Aorta (tissue), 5 donors: ENCODE measurements around the gene FNDC4. TPM values are rescaled to one million over a fixed set of nuclear protein-coding genes. Genes with fewer than 3 reads are reported as not detected.
"Not testable (repeated sequence)": the region's sequence is repeated elsewhere in the genome, so short reads cannot be mapped to it uniquely, and the experiment has no call there.

ENCODE experiments used
- ATAC-seq: fragments of 200-7000 bp; cut with Tn5 transposase; one replicate; pipeline ENCODE4 v1.9.1; 2022; ENCODE audit warnings: moderate library complexity; ENCODE audit not compliant: low FRiP score
- DNase-seq, 2 donors: peaks; one replicate each; pipeline ENCODE4 v3.0.0-alpha.2; 2020
- H3K27ac ChIP-seq, 2 donors: one replicate each; pipeline ENCODE4 v1.5.1; 2013; ENCODE audit warnings: low read length in 2 of 2, mild to moderate bottlenecking in 2 of 2, moderate library complexity in 2 of 2, control low read depth in 1 of 2, inconsistent platforms in 1 of 2, low read depth in 1 of 2
- H3K27me3 ChIP-seq, 2 donors: one replicate each; pipeline ENCODE4 v1.6.1; 2013; ENCODE audit warnings: control low read depth in 1 of 2, low read length in 1 of 2, mild to moderate bottlenecking in 1 of 2, moderate library complexity in 1 of 2; ENCODE audit not compliant: insufficient read depth in 2 of 2, control insufficient read depth in 1 of 2
- H3K36me3 ChIP-seq, 2 donors: one replicate each; pipeline ENCODE4 v1.6.1; 2013; ENCODE audit warnings: control low read depth in 1 of 2, low read length in 1 of 2, mild to moderate bottlenecking in 1 of 2; ENCODE audit not compliant: insufficient read depth in 2 of 2, control insufficient read depth in 1 of 2
- H3K4me1 ChIP-seq, 2 donors: one replicate each; pipeline ENCODE4 v1.6.1; 2013; ENCODE audit warnings: low read length in 2 of 2, control low read depth in 1 of 2, mild to moderate bottlenecking in 1 of 2, moderate library complexity in 1 of 2; ENCODE audit not compliant: insufficient read depth in 2 of 2, control insufficient read depth in 1 of 2
- H3K4me3 ChIP-seq, 2 donors: one replicate each; pipeline ENCODE4 v1.5.1; 2013; ENCODE audit warnings: low read length in 2 of 2, control low read depth in 1 of 2, mild to moderate bottlenecking in 1 of 2
- H3K9me3 ChIP-seq: one replicate; pipeline ENCODE4 v1.6.1; 2013; ENCODE audit warnings: mild to moderate bottlenecking, low read length; ENCODE audit not compliant: control insufficient read depth
- WGBS, 2 donors: extraction: QIAGEN DNeasy Blood & Tissue Kit; methylation state at CpG; one replicate each; pipeline ENCODE4 v1.1.7; 2013; 5-methylcytosine and 5-hydroxymethylcytosine counted together
- intact Hi-C, 2 donors: fragments of 100-400 bp; cut with DNase I; formaldehyde crosslinking; loops; one replicate each; pipeline versions ENCODE4 v1.14.2 to v1.15.0; 2022
- long read RNA-seq, 2 donors: library from polyadenylated mRNA; unstranded; transcript quantifications; one replicate each; pipeline ENCODE4 v2.0.0, GENCODE V29; 2020 to 2021
- polyA plus RNA-seq, 2 donors: library from polyadenylated mRNA; stranded (reverse); fragments of 200-250 nt; gene quantifications; one replicate each; pipeline ENCODE4 v1.2.3, GENCODE V29; 2013
- total RNA-seq, 2 donors: library from RNA; stranded (reverse); fragmentation: NEBNext Ultra II Directional; extraction: Animal tissue kit (Norgen Biotek cat#: 25700); gene quantifications; one replicate each; pipeline ENCODE4 v1.2.1, GENCODE V29; 2021
- donor health status: healthy with polysubstance abuse.
- donor health status: Bipolar disorder and iron deficiency.
- donor health status: DM: no; HTN: no; CAD: no.
- donor health status: DM: no; HTN: no; CAD: no.
- donor health status: DM: yes; HTN: yes; CAD: no.

The FNDC4 gene
- total RNA-seq (10 to 100 TPM; 12.1 to 18.6 TPM), polyA plus RNA-seq (10 to 100 TPM; 21.4 to 39.0 TPM)
- long read RNA-seq, donor 1, partial matches to known transcripts, result 6 of 9 reads
- long read RNA-seq, donor 1, other reads (novel, unspliced or antisense), result 1 of 9 reads
- long read RNA-seq, donor 2, transcript FNDC4-201 (7 exons, 1,657 nt), result major isoform, 17 of 25 reads
- long read RNA-seq, donor 2, partial matches to known transcripts, result 2 of 25 reads
- long read RNA-seq, donor 2, other reads (novel, unspliced or antisense), result 6 of 25 reads

GRCh38 chr2:27494944-27495554 is at the start of gene FNDC4:
Gene FNDC4, minus strand, starts transcription at chr2:27495200. Its CDS starts 521 bp downstream, at chr2:27494679.
- Histone ChIP-seq H3K4me3 (peak within 1 kb of the TSS; percentile 82 to 86), H3K27me3 (no peaks in the 10 kb centered on the region), H3K4me1 (no peaks in the 10 kb centered on the region), H3K27ac (peak within 1 kb of the TSS; percentile 14 to 17), H3K9me3 (no peaks in the 10 kb centered on the region), H3K36me3 (no peaks in the 10 kb centered on the region)
- ATAC-seq (no peak), DNase-seq (peak; percentile 50 to 82)
- intact Hi-C loops, result loop anchor here (5.0 to 10.0 kb wide), 3 partner anchors 68 to 130 kb away; partner anchors contain the start of genes CCDC121 (in 1 of the 2), GPN1 (in 1 of the 2), NRBP1 (in 1 of the 2) and ZNF512 (in 1 of the 2)
- WGBS, 2 donors, result 0 to 1% methylated on average over 29 to 70 of the region's 70 CpGs

GRCh38 chr2:27544143-27544821 is 49.3 kb upstream of the FNDC4 start:
- Histone ChIP-seq H3K27me3 (no peaks in the 10 kb centered on the region), H3K4me1 (no peaks in the 10 kb centered on the region), H3K27ac (no peak overlapping the region), H3K4me3 (no peak overlapping the region), H3K36me3 (no peaks in the 10 kb centered on the region), H3K9me3 (no peaks in the 10 kb centered on the region)
- intact Hi-C loops, result no loop called here
- 82 to 83% methylated on average over 5 to 6 of the region's 6 CpGs for WGBS, 2 donors
- ATAC-seq (no peak), DNase-seq (no peak)

- H3K27me3 ChIP-seq, H3K9me3 ChIP-seq, intact Hi-C loops, DNase-seq, ATAC-seq, H3K27ac ChIP-seq, H3K4me3 ChIP-seq, H3K4me1 ChIP-seq, H3K36me3 ChIP-seq: not testable (repeated sequence)
- WGBS, 2 donors, result 91 to 93% methylated on average over 16 to 27 of the region's 35 CpGs
Measured at GRCh38 chr2:27539649-27540048, 44.6 kb upstream of the FNDC4 start.

- H3K27ac ChIP-seq, H3K27me3 ChIP-seq, intact Hi-C loops, H3K36me3 ChIP-seq, H3K9me3 ChIP-seq, H3K4me1 ChIP-seq, DNase-seq, ATAC-seq, H3K4me3 ChIP-seq: not testable (repeated sequence)
- 74 to 86% methylated on average over 4 to 5 of the region's 6 CpGs for WGBS, 2 donors
Measured at GRCh38 chr2:27538839-27539450, 43.9 kb upstream of the FNDC4 start.

GRCh38 chr2:27537287-27537686 is 42.3 kb upstream of the FNDC4 start:
- Histone ChIP-seq H3K27me3 (no peaks in the 10 kb centered on the region), H3K36me3 (no peaks in the 10 kb centered on the region), H3K9me3 (no peaks in the 10 kb centered on the region), H3K27ac (no peak overlapping the region), H3K4me3 (no peak overlapping the region), H3K4me1 (no peaks in the 10 kb centered on the region)
- intact Hi-C loops, result no loop called here
- 8 to 13% methylated on average over 4 of the region's 4 CpGs for WGBS, 2 donors
- ATAC-seq, result no peak
- no peak for DNase-seq

GRCh38 chr2:27531983-27532382 is 37.0 kb upstream of the FNDC4 start:
- 82 to 85% methylated on average over 2 of the region's 2 CpGs for WGBS, 2 donors
- Histone ChIP-seq H3K36me3 (no peaks in the 10 kb centered on the region), H3K4me3 (no peak overlapping the region), H3K27ac (no peak overlapping the region), H3K9me3 (no peaks in the 10 kb centered on the region), H3K4me1 (no peaks in the 10 kb centered on the region), H3K27me3 (no peaks in the 10 kb centered on the region)
- intact Hi-C loops, result no loop called here
- DNase-seq (no peak), ATAC-seq (no peak)

GRCh38 chr2:27527182-27527581 is 32.2 kb upstream of the FNDC4 start:
- DNase-seq, result no peak
- no peaks in the 10 kb centered on the region for H3K27me3 ChIP-seq
- H3K36me3 ChIP-seq, result no peaks in the 10 kb centered on the region
- H3K4me3 ChIP-seq, result no peak overlapping the region
- H3K4me1 ChIP-seq, result no peaks in the 10 kb centered on the region
- no peak for ATAC-seq
- intact Hi-C loops, result no loop called here
- no peaks in the 10 kb centered on the region for H3K9me3 ChIP-seq
- WGBS, 2 donors, result 67 to 68% methylated on average over 3 of the region's 3 CpGs
- H3K27ac ChIP-seq, result no peak overlapping the region

- no peak for DNase-seq
- no peaks in the 10 kb centered on the region for H3K9me3 ChIP-seq
- ATAC-seq, result no peak
- no peaks in the 10 kb centered on the region for H3K27me3 ChIP-seq
- H3K36me3 ChIP-seq, result no peaks in the 10 kb centered on the region
- no peaks in the 10 kb centered on the region for H3K4me1 ChIP-seq
- 92% methylated on average over 7 of the region's 7 CpGs for WGBS, 2 donors
- no peak overlapping the region for H3K27ac ChIP-seq
- H3K4me3 ChIP-seq, result no peak overlapping the region
- intact Hi-C loops, result no loop called here
Measured at GRCh38 chr2:27522400-27522945, 27.5 kb upstream of the FNDC4 start.
